NCI-H1694 (cell line): Measurements from ENCODE around the gene CSHL1.

Experiments
- DNase-seq: peaks from one replicate; lab custom pipeline; 2025; lab: John Stamatoyannopoulos, UW

CSHL1 gene

GRCh38 chr17:63911041-63911635 lies at the start of gene CSHL1:
Gene CSHL1, minus strand, starts transcription at chr17:63911258. Its CDS starts 62 bp downstream, at chr17:63911196.
- DNase-seq, result no peak

- DNase-seq, result no peak
These were observed 49.4 kb upstream of the CSHL1 start for GRCh38 chr17:63960430-63960829.

- no peak for DNase-seq
These were observed 48.9 kb upstream of the CSHL1 start for GRCh38 chr17:63960006-63960405.

- DNase-seq, result no peak
These were observed 45.4 kb upstream of the CSHL1 start for GRCh38 chr17:63956296-63956920.

- DNase-seq, result no peak
These were observed 44.7 kb upstream of the CSHL1 start for GRCh38 chr17:63955791-63956190.

GRCh38 chr17:63955232-63955631 lies 44.2 kb upstream of the CSHL1 start:
- no peak for DNase-seq

- DNase-seq, result no peak
These were observed 43.5 kb upstream of the CSHL1 start for GRCh38 chr17:63954402-63955063.

GRCh38 chr17:63950940-63951907 lies 40.2 kb upstream of the CSHL1 start:
- no peak for DNase-seq

- DNase-seq, result no peak
These were observed 38.7 kb upstream of the CSHL1 start for GRCh38 chr17:63949576-63950250.

GRCh38 chr17:63948521-63948920 lies 37.5 kb upstream of the CSHL1 start:
- no peak for DNase-seq

GRCh38 chr17:63947711-63948330 lies 36.8 kb upstream of the CSHL1 start:
- DNase-seq, result no peak

- peak; percentile 40 for DNase-seq
These were observed 35.6 kb upstream of the CSHL1 start for GRCh38 chr17:63946440-63947363.

- no peak for DNase-seq
These were observed 34.9 kb upstream of the CSHL1 start for GRCh38 chr17:63945784-63946439.

- no peak for DNase-seq
These were observed 33.9 kb upstream of the CSHL1 start for GRCh38 chr17:63944736-63945499.

GRCh38 chr17:63943745-63944144 lies 32.7 kb upstream of the CSHL1 start:
- DNase-seq, result no peak

- DNase-seq, result no peak
These were observed 31.4 kb upstream of the CSHL1 start for GRCh38 chr17:63942309-63942985.

GRCh38 chr17:63941751-63942150 lies 30.7 kb upstream of the CSHL1 start:
- DNase-seq, result no peak

- no peak for DNase-seq
These were observed 30.1 kb upstream of the CSHL1 start for GRCh38 chr17:63941162-63941561.
